Liver (tissue), 9 donors: ENCODE data around the gene SMIM36. TPM values are rescaled to one million over a fixed set of nuclear protein-coding genes. Genes with fewer than 3 reads are reported as not detected.

Source experiments
- DNase-seq: peaks from one replicate; pipeline ENCODE4 v3.0.0-alpha.2; 2017; ENCODE audit warnings: low spot score
- H3K27ac ChIP-seq, 2 donors: one replicate each; pipeline ENCODE4 v1.7.0; 2013; ENCODE audit warnings: inconsistent platforms in 2 of 2, low read length in 2 of 2, control low read depth in 1 of 2, low read depth in 1 of 2, mild to moderate bottlenecking in 1 of 2
- H3K27me3 ChIP-seq, 4 donors: one replicate each; pipeline versions ENCODE4 v1.6.1 to v1.7.0; 2013; ENCODE audit warnings: low read length in 3 of 4, inconsistent platforms in 1 of 4, mild to moderate bottlenecking in 1 of 4, moderate library complexity in 1 of 4; ENCODE audit not compliant: control insufficient read depth in 4 of 4, insufficient read depth in 4 of 4
- H3K36me3 ChIP-seq, 4 donors: one replicate each; pipeline versions ENCODE4 v1.6.1 to v1.7.0; 2013; ENCODE audit warnings: low read length in 3 of 4, mild to moderate bottlenecking in 3 of 4, low read depth in 1 of 4, moderate library complexity in 1 of 4; ENCODE audit not compliant: control insufficient read depth in 4 of 4, insufficient read depth in 3 of 4
- H3K4me1 ChIP-seq, 4 donors: one replicate each; pipeline versions ENCODE4 v1.6.1 to v1.7.0; 2013; ENCODE audit warnings: low read length in 3 of 4, mild to moderate bottlenecking in 3 of 4, moderate library complexity in 1 of 4; ENCODE audit not compliant: control insufficient read depth in 4 of 4, insufficient read depth in 4 of 4
- H3K4me3 ChIP-seq, 3 donors: one replicate each; pipeline versions ENCODE4 v1.6.1 to v1.7.0; 2013; ENCODE audit warnings: low read length in 3 of 3, control low read depth in 1 of 3, low read depth in 1 of 3, mild to moderate bottlenecking in 1 of 3
- H3K9ac ChIP-seq, 2 donors: one replicate each; pipeline ENCODE4 v1.7.0; 2013; ENCODE audit warnings: low read length in 2 of 2, mild to moderate bottlenecking in 2 of 2, moderate library complexity in 2 of 2, control low read depth in 1 of 2, low read depth in 1 of 2
- H3K9me3 ChIP-seq, 4 donors: one replicate each; pipeline versions ENCODE4 v1.6.1 to v1.7.0; 2013; ENCODE audit warnings: low read length in 3 of 4; ENCODE audit not compliant: control insufficient read depth in 4 of 4
- EGR1 ChIP-seq, 2 donors: IDR thresholded peaks; 2 replicates each; pipeline ENCODE4 v1.6.1; 2016 to 2018; ENCODE audit warnings: antibody characterized with exemption in 2 of 2, low read depth in 2 of 2
- FOXA1 ChIP-seq: IDR thresholded peaks from 2 replicates; pipeline ENCODE4 v1.6.1; 2016; ENCODE audit warnings: antibody characterized with exemption
- GABPA ChIP-seq, 2 donors: IDR thresholded peaks in 1 of 2; conservative IDR thresholded peaks in 1 of 2; 2 replicates each; pipeline ENCODE4 v1.6.1; 2016; ENCODE audit warnings: antibody characterized with exemption in 2 of 2, mild to moderate bottlenecking in 1 of 2, moderate library complexity in 1 of 2
- HNF4G ChIP-seq: IDR thresholded peaks from 2 replicates; pipeline ENCODE4 v1.6.1; 2016; ENCODE audit warnings: antibody characterized with exemption
- JUND ChIP-seq, 2 donors: IDR thresholded peaks; 2 replicates each; pipeline ENCODE4 v1.6.1; 2016; ENCODE audit warnings: antibody characterized with exemption in 2 of 2
- NR2F2 ChIP-seq: IDR thresholded peaks from 2 replicates; pipeline ENCODE4 v1.6.1; 2016; ENCODE audit warnings: antibody characterized with exemption
- RAD21 ChIP-seq, 2 donors: IDR thresholded peaks; 2 replicates each; pipeline ENCODE4 v1.6.1; 2016; ENCODE audit warnings: antibody characterized with exemption in 2 of 2, mild to moderate bottlenecking in 2 of 2
- SP1 ChIP-seq: IDR thresholded peaks from 2 replicates; pipeline ENCODE4 v1.6.1; 2018; ENCODE audit warnings: antibody characterized with exemption, mild to moderate bottlenecking
- TAF1 ChIP-seq: conservative IDR thresholded peaks from 2 replicates; pipeline ENCODE4 v1.6.1; 2016; ENCODE audit warnings: antibody characterized with exemption, mild to moderate bottlenecking
- YY1 ChIP-seq: IDR thresholded peaks from 2 replicates; pipeline ENCODE4 v1.6.1; 2016; ENCODE audit warnings: antibody characterized with exemption, mild to moderate bottlenecking
- WGBS: extraction: QIAGEN DNeasy Blood & Tissue Kit; methylation state at CpG from one replicate; pipeline ENCODE4 v1.1.7; 2013; 5-methylcytosine and 5-hydroxymethylcytosine counted together
- polyA plus RNA-seq, 2 donors: library from polyadenylated mRNA; stranded (reverse) in 1 of 2; unstranded in 1 of 2; fragments of 200-250 nt in 1 of 2; fragments of >200 nt in 1 of 2; fragmentation: Nextera tagmentation in 1 of 2; extraction: Ambion mirVana in 1 of 2; gene quantifications; one replicate each; pipeline versions ENCODE4 v1.2.1 to v1.2.3, GENCODE V29; 2013 to 2015
- total RNA-seq, 2 donors: library from RNA; depleted of rRNA; stranded (reverse); fragments of >200 nt; gene quantifications; one replicate each; pipeline ENCODE4 v1.2.3, GENCODE V29; 2014
- TF ChIP-seq, protein P1 (sequence below): fragments of 150-350 bp; IDR thresholded peaks from 2 replicates; pipeline ENCODE4 v1.5.1; 2017; ENCODE audit warnings: improper control_type of control experiment, low read depth, low read length; ENCODE audit not compliant: missing input control
- TF ChIP-seq, protein P2 (sequence below): IDR thresholded peaks from 2 replicates; pipeline ENCODE4 v1.6.1; 2016; ENCODE audit warnings: antibody characterized with exemption
- TF ChIP-seq, protein P3 (sequence below): IDR thresholded peaks from 2 replicates; pipeline ENCODE4 v1.6.1; 2016; ENCODE audit warnings: antibody characterized with exemption
- TF ChIP-seq, protein P4 (sequence below): IDR thresholded peaks from 2 replicates; pipeline ENCODE4 v1.6.1; 2016; ENCODE audit warnings: antibody characterized with exemption, mild to moderate bottlenecking
- TF ChIP-seq, protein P5 (sequence below): IDR thresholded peaks from 2 replicates; pipeline ENCODE4 v1.6.1; 2016; ENCODE audit warnings: antibody characterized with exemption
- donor health status: healthy.
- donor health status: healthy.
- donor health status: healthy.
- donor health status: healthy.
- donor health status: healthy.

The SMIM36 gene
- total and polyA plus RNA-seq, 4 donors, result not detected

DNA sequence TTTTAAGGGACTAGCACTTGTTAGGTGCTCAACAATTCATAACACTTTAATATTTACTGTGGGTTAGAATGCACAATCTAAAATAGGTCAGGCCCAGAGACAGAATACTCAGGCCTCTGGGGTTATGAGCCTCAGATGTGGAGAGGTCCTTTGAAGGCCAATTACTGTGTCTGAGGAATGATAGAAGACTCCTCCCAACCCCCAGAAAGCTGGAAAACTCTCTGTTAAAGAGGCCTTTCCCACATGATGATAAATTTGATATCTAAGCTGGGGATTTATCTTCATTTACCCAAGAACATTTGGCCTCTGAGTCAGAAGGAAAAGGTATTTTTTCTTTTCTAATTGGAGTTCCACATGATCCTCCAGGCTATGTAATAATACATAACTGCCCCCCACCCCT, 48.5 kb downstream of the SMIM36 start:
- Histone ChIP-seq H3K36me3 (no peaks in the 10 kb centered on the region), H3K4me1 (no peaks in the 10 kb centered on the region), H3K27me3 (no peaks in the 10 kb centered on the region), H3K9me3 (no peaks in the 10 kb centered on the region), H3K27ac (no peak overlapping the region), H3K9ac (no peak overlapping the region), H3K4me3 (no peak overlapping the region)
- no peak for DNase-seq
- TF ChIP-seq TAF1 (no peak), JUND (IDR thresholded peaks at IDR 0.05) (no peak), GABPA (IDR thresholded peaks at IDR 0.05 in 1 of 2, conservative IDR thresholded peaks at IDR 0.05 in 1 of 2) (no peak), HNF4G (no peak), RAD21 (IDR thresholded peaks at IDR 0.05) (no peak), YY1 (no peak), NR2F2 (no peak), SP1 (no peak), EGR1 (IDR thresholded peaks at IDR 0.05; ENCODE audit: low read depth in 2 of 2) (no peak)
- TF ChIP-seq, protein P1, sequence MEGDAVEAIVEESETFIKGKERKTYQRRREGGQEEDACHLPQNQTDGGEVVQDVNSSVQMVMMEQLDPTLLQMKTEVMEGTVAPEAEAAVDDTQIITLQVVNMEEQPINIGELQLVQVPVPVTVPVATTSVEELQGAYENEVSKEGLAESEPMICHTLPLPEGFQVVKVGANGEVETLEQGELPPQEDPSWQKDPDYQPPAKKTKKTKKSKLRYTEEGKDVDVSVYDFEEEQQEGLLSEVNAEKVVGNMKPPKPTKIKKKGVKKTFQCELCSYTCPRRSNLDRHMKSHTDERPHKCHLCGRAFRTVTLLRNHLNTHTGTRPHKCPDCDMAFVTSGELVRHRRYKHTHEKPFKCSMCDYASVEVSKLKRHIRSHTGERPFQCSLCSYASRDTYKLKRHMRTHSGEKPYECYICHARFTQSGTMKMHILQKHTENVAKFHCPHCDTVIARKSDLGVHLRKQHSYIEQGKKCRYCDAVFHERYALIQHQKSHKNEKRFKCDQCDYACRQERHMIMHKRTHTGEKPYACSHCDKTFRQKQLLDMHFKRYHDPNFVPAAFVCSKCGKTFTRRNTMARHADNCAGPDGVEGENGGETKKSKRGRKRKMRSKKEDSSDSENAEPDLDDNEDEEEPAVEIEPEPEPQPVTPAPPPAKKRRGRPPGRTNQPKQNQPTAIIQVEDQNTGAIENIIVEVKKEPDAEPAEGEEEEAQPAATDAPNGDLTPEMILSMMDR, result no peak
- TF ChIP-seq, protein P2, sequence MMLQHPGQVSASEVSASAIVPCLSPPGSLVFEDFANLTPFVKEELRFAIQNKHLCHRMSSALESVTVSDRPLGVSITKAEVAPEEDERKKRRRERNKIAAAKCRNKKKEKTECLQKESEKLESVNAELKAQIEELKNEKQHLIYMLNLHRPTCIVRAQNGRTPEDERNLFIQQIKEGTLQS, result no peak
- TF ChIP-seq, protein P3, sequence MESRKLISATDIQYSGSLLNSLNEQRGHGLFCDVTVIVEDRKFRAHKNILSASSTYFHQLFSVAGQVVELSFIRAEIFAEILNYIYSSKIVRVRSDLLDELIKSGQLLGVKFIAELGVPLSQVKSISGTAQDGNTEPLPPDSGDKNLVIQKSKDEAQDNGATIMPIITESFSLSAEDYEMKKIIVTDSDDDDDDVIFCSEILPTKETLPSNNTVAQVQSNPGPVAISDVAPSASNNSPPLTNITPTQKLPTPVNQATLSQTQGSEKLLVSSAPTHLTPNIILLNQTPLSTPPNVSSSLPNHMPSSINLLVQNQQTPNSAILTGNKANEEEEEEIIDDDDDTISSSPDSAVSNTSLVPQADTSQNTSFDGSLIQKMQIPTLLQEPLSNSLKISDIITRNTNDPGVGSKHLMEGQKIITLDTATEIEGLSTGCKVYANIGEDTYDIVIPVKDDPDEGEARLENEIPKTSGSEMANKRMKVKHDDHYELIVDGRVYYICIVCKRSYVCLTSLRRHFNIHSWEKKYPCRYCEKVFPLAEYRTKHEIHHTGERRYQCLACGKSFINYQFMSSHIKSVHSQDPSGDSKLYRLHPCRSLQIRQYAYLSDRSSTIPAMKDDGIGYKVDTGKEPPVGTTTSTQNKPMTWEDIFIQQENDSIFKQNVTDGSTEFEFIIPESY, result no peak
- TF ChIP-seq, protein P4, sequence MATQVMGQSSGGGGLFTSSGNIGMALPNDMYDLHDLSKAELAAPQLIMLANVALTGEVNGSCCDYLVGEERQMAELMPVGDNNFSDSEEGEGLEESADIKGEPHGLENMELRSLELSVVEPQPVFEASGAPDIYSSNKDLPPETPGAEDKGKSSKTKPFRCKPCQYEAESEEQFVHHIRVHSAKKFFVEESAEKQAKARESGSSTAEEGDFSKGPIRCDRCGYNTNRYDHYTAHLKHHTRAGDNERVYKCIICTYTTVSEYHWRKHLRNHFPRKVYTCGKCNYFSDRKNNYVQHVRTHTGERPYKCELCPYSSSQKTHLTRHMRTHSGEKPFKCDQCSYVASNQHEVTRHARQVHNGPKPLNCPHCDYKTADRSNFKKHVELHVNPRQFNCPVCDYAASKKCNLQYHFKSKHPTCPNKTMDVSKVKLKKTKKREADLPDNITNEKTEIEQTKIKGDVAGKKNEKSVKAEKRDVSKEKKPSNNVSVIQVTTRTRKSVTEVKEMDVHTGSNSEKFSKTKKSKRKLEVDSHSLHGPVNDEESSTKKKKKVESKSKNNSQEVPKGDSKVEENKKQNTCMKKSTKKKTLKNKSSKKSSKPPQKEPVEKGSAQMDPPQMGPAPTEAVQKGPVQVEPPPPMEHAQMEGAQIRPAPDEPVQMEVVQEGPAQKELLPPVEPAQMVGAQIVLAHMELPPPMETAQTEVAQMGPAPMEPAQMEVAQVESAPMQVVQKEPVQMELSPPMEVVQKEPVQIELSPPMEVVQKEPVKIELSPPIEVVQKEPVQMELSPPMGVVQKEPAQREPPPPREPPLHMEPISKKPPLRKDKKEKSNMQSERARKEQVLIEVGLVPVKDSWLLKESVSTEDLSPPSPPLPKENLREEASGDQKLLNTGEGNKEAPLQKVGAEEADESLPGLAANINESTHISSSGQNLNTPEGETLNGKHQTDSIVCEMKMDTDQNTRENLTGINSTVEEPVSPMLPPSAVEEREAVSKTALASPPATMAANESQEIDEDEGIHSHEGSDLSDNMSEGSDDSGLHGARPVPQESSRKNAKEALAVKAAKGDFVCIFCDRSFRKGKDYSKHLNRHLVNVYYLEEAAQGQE, result no peak
- TF ChIP-seq, protein P5, sequence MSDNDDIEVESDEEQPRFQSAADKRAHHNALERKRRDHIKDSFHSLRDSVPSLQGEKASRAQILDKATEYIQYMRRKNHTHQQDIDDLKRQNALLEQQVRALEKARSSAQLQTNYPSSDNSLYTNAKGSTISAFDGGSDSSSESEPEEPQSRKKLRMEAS, result no peak

DNA sequence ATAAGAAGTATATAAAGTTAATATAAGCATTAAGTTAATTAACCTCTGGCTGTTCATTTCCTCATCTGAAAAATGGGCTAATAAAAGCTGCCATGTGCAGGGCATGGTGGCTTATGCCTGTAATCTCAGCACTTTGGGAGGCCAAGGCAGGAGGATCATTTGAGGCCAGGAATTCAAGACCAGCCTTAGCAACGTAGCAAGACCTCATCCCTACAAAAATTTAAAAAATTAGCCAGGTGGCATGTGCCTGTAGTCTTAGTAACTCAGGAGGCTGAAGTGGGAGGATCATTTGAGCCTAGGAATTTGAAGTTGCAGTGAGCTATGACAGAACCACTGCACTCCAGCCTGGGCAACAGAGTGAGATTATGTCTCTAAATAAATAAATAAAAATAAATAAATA, 49.0 kb downstream of the SMIM36 start:
- H3K4me3 ChIP-seq, result no peak overlapping the region
- DNase-seq, result no peak
- H3K27ac ChIP-seq, result no peak overlapping the region
- H3K4me1 ChIP-seq, result no peaks in the 10 kb centered on the region
- H3K9ac ChIP-seq, result no peak overlapping the region
- H3K27me3 ChIP-seq, result no peaks in the 10 kb centered on the region
- WGBS, result 84% methylated on average over 1 of the region's 1 CpG
- H3K36me3 ChIP-seq, result no peaks in the 10 kb centered on the region
- no peaks in the 10 kb centered on the region for H3K9me3 ChIP-seq
- TF ChIP-seq, protein P5, result no peak
- TF ChIP-seq TAF1, result no peak
- no peak for TF ChIP-seq EGR1 (IDR thresholded peaks at IDR 0.05; ENCODE audit: low read depth in 2 of 2)
- no peak for TF ChIP-seq YY1
- no peak for TF ChIP-seq FOXA1
- no peak for TF ChIP-seq HNF4G
- no peak for TF ChIP-seq SP1
